Cortex of kidney (tissue), 1 donor: ENCODE results near the gene TSPAN3.

Experiments
- DNase-seq: peaks from one replicate; lab custom pipeline; 2025; lab: John Stamatoyannopoulos, UW

TSPAN3 gene

GRCh38 chr15:77033729-77034671, 36.9 kb downstream of the TSPAN3 start:
- DNase-seq: no peak

DNA sequence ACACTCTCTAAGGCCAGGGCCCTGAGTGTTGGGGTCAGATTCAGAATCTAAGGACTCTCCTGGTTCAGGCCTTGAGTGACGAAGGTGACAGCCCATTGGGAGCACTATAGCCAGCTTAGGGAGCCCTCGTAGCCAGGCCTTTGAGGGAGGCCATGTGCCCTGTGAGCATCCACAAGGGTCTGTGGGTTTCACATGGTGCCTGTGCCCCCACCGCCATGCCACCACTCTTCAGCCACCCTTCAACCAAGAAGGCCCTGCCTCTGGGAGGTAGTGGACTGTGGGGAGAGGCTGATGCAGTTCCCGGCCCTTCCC, 37.5 kb downstream of the TSPAN3 start:
- no peak for DNase-seq

GRCh38 chr15:77032647-77033416, 38.1 kb downstream of the TSPAN3 start:
- no peak for DNase-seq

GRCh38 chr15:77032052-77032646, 38.8 kb downstream of the TSPAN3 start:
- DNase-seq: no peak

GRCh38 chr15:77031376-77032050, 39.4 kb downstream of the TSPAN3 start:
- no peak for DNase-seq

- DNase-seq: no peak
These were observed 40.0 kb downstream of the TSPAN3 start for GRCh38 chr15:77030928-77031375.

DNA sequence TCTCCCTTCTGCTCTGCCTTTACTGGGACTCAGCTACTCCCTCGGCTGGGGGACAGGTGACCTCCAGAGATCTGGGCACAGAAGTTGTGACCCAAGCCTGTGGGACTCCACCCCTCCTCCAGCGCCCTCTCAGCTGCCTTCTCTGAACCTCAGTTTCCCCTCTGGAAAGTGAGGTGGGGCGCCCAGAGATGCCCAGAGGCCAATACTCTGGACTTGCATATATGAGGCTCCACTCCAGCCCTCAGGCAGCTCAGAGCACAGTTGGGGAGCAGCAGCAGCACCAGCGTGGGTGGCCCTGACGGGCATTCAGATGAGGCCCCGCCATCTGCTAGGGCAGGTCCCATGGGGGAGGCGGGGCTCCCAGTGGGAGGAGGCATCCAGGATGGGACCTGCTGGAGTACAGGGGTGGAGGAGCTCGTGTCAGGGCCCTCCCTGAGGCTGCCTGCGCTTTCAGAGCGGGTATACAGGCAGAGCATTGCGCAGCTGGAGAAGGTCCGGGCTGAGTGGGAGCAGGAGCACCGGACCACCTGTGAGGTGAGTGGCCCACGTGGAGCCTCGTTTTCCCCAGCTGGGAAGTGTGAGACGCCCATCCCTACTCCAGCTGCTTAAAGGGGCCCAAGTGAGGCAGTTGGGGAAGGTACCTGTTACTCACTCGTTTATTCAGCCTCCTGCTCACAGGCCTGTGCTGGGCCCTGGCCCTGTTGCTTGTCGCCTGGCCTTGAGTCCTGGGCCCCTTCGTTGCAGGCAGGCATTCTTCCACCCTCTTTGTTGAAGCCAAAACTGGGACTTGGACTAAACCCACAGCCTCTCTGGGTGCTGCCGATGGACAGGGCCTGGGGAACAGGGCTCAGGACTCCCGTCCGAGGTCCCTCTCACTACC, 40.6 kb downstream of the TSPAN3 start:
- no peak for DNase-seq

GRCh38 chr15:77029166-77030047, 41.5 kb downstream of the TSPAN3 start:
- no peak for DNase-seq

DNA sequence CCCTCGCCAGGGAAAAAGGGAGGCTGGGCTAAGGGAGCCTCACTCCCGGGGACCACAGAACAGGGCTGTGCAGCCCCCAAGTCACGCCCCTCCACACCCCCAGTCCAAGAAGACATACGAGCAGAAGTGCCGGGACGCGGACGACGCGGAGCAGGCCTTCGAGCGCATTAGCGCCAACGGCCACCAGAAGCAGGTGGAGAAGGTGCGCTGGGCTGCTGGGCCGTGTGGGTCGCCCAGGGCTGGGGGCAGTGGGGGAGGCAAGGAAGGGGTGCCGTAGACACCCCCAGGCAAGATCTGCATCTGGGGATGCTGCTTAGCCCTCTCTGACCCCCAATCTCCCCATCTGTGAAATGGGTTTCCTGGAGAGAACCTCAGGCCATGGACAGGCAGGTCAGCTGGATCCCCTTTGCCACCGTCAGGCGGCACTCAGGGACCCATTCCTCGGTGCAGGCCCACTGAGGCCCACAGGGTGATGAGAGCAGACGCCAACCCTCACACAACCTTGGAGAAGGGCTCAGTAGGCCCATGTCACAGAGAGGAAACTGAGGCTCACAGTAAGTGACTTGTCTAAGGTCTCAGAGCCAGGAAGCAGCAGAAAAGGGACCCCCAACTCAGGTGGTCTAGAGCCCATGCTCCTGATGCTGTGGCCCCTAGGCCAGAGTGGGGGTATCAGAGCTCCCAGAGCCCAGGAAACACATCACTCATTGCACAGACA, 42.3 kb downstream of the TSPAN3 start:
- DNase-seq: no peak

DNA sequence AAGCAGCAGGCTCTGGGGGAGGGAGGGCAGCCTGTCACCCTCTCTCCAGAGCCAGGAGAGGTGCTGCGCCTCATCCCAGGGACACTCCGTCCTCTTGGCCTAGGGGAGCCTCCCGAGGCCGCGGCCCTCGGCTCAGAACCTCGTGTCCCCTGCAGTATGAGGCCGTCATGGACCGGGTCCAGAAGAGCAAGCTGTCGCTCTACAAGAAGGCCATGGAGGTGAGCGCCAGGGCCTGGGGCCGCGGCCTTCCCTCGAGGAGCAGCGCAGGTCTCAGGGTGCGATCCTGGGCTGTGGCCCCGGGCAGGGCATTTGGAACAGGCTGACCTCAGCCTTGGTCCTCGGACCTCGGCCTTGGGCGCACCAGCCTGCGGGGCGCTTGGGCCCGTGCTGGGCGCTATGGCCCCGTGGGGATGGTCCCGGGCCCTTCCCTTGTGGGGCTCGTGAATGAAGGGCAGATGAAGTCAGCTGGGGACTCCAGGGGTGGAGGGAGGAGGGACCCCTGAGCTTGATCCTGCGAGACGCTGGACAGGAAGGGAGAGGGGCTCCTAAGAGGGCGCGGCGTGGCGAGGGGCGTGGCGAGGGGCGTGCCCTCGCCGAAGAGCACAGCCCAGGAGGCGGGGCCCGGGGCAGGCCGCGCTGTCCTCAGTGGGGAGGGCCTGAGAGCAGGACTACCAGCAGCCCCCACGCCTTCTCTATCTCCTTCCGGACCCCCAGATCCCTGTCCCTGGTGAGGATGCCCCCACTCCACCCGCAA, 43.0 kb downstream of the TSPAN3 start:
- DNase-seq: no peak

- no peak for DNase-seq
These were observed 43.7 kb downstream of the TSPAN3 start for GRCh38 chr15:77027111-77027696.

DNA sequence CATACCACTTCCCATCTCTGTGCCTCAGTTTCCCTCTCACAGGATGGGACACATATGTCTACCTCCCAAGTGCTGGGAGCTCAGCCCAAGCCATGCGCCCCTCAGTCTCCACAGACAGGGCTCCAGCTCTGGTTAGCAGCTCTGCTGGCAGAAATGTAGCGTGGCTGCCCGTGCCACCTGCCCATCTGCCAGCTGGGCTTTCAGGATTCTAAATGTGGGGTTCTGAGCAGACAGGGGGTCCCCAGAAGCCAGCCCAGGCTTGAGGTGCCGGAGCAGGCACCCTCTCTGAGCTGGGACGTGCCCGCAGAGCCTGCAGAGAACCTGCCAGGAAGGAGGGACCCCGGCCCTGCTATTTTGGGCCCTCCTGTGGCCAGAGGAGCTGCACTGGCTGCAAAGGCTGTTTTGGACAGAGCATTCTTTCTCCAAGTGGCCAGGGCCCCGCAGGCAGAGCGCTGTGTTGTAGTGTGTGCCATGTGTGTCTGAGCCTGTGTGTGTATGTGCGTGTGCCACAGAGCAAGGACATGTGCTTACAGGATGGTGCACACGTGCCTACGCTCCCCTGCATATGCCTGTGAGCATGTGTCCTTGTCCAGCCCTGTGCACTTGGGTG, 44.3 kb downstream of the TSPAN3 start:
- DNase-seq: no peak

DNA sequence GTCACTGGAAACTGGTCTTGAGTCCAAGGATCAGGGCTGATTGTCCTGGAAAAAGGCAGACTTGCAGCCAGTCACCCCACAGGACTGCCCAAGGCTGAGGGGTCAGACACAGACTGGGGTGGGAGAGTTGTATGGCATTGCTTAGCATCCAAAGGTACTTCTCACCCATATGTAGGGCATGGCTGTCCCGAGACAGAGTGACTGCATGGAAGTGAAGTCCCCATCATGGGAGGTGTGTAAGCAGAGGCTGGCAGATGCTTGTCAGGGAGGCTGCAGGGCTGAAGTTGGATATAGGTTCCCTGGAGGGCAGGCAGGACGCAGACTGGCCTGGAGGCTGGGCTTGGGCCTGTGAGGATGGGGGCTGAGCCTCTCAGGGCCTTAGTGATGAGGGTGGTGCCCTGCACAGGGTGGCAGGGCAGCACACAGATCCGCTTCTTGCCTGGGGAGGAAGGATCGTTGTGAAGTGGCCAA, 44.9 kb downstream of the TSPAN3 start:
- DNase-seq: no peak

DNA sequence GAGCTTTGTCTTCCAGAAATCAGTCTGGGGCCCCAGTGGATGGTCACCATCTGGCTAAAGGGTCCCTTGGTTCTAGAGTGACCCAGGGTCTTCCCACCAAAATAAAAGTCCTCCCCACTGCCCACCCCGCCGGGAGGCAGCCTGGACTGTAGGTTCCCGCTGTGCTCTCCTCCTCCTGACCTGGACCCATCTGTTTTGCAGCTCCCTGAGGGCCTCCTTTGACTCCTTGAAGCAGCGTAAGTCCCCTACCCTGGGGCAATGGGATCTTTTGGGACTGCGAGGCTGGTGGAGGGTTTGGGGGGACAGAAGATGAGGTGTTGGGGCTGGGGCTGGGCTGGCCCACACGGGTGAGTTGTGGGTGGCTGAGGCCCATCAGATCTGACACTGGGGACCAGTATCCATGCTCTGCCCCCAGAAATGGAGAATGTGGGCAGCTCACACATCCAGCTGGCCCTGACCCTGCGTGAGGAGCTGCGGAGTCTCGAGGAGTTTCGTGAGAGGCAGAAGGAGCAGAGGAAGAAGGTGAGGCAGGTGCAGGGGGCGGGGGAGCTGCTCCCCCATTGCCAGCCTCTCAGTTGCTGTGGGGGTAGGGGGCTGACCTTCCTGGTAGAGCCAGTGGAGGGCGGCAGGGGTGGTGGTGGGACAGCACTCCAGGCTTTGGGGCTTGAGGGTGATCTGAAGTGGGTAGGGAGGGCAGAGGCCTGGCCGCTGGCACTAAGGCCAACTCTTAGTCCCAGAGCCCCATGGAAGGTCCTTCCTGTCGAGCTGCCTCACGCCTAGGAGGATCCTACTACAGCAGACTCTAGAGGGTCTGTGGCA, 45.6 kb downstream of the TSPAN3 start:
- no peak for DNase-seq

DNA sequence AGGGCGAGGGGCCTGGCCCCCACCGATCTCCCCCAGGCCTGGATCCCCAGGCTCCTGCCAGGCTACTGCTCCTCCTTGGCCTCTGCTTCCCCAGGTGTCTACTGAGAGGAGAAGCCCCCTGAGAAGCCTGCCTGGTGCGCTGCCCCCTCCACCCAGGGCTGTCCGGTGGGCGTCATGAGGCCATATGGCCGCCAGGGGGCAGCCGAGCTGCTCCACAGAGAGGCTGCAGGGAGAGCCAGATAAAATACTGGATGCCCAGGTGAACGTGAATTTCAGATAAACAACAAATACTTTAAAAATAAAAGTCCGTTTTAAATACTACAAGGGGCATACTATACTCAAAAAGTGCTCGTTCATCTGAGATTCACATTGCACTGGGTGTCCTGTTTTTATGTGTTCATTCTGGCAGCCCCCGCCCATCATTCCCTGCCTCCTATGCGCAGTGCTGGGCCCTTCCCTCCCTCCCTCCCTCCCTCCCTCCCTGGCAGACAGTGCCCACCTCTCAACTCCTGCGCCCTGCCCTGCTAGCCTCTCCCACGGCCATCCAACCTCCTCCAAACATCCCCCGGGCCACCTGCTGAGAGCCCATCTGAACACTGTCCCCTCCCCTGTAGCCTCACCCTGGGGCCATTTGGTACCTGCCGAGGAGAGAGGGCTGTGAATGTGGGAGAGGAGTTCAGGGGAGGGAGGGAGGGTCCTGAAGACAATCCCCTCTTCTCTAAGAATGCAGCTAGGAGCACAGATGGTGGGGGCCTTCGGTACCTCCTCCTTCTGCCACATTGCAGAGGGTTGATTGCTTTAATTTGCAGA, 46.4 kb downstream of the TSPAN3 start:
- DNase-seq: no peak
